ENCODE data around the gene DNAH17.

- no peak for TF ChIP-seq PATZ1 (CRISPR knock-in tag; IDR thresholded peaks at IDR 0.05; ENCODE audit: borderline replicate concordance)
- TF ChIP-seq BACH2 (CRISPR knock-in tag; IDR thresholded peaks at IDR 0.05; ENCODE audit: borderline replicate concordance): no peak
- no peak for TF ChIP-seq POU6F1 (CRISPR knock-in tag; IDR thresholded peaks at IDR 0.05; ENCODE audit: borderline replicate concordance, low read depth)
- no peak for TF ChIP-seq ZFP3 (CRISPR knock-in tag; IDR thresholded peaks at IDR 0.05)
- no peak for TF ChIP-seq ARNTL (CRISPR knock-in tag; IDR thresholded peaks at IDR 0.05; ENCODE audit: borderline replicate concordance, low read depth)
- no peak for TF ChIP-seq ZFP30 (CRISPR knock-in tag; IDR thresholded peaks at IDR 0.05)
- no peak for TF ChIP-seq GLIS3 (CRISPR knock-in tag; IDR thresholded peaks at IDR 0.05)
- no peak for TF ChIP-seq RARB (CRISPR knock-in tag; IDR thresholded peaks at IDR 0.05)
Observed at GRCh38 chr17:78468366-78468765, 108.8 kb downstream of the DNAH17 start.

All from SK-N-SH treated with all-trans-retinoic acid at 6 μM for 48 hours (cell line).